Gastroesophageal sphincter (tissue), 4 donors: ENCODE results near the gene VAMP7. TPM values are rescaled to one million over a fixed set of nuclear protein-coding genes. Genes with fewer than 3 reads are reported as not detected.
A peak's percentile ranks its signal among the peaks of the same experiment; 100 is the strongest.
"Not testable (repeated sequence)": the region's sequence is repeated elsewhere in the genome, so short reads cannot be mapped to it uniquely, and the experiment has no call there.

Source experiments
- ATAC-seq: fragments of 150-250 bp; one replicate; pipeline ENCODE4 v1.9.1; 2016; ENCODE audit warnings: mild to moderate bottlenecking, moderate library complexity
- H3K27ac ChIP-seq, 4 donors: fragments of 200-600 bp; sonication (generic) in 3 of 4; 1 replicate in 3 of 4; 2 replicates in 1 of 4; pipeline ENCODE4 v1.5.1; 2016 to 2019
- H3K27me3 ChIP-seq: fragments of 200-600 bp; sonication (generic); one replicate; pipeline ENCODE4 v1.5.1; 2019
- H3K36me3 ChIP-seq, 2 donors: fragments of 200-600 bp; sonication (generic); one replicate each; pipeline ENCODE4 v1.5.1; 2019; ENCODE audit warnings: control low read depth in 1 of 2
- H3K4me1 ChIP-seq, 3 donors: fragments of 200-600 bp; sonication (generic); 1 replicate in 2 of 3; 2 replicates in 1 of 3; pipeline ENCODE4 v1.5.1; 2016 to 2019; ENCODE audit warnings: control low read depth in 2 of 3
- H3K4me3 ChIP-seq, 2 donors: fragments of 200-600 bp; sonication (generic); one replicate each; pipeline ENCODE4 v1.5.1; 2019; ENCODE audit warnings: mild to moderate bottlenecking in 1 of 2, moderate library complexity in 1 of 2
- H3K9me3 ChIP-seq, 3 donors: fragments of 200-600 bp; sonication (generic); one replicate each; pipeline ENCODE4 v1.5.1; 2017 to 2019; ENCODE audit warnings: control low read depth in 2 of 3
- CTCF ChIP-seq, 4 experiments: fragments of 200-600 bp in 2 of 4; fragments of 450-650 bp in 2 of 4; sonication (generic) in 1 of 4; IDR thresholded peaks; one replicate each; pipeline ENCODE4 v1.5.1; 2017 to 2019; ENCODE audit warnings: antibody characterized with exemption in 4 of 4, mild to moderate bottlenecking in 2 of 4, moderate library complexity in 2 of 4
- EP300 ChIP-seq: sonication (generic); formaldehyde crosslinking; IDR thresholded peaks from one replicate; pipeline ENCODE4 v1.6.1; 2017; ENCODE audit warnings: antibody characterized with exemption, mild to moderate bottlenecking
- POLR2A ChIP-seq, 2 donors: fragments of 450-650 bp; IDR thresholded peaks; one replicate each; pipeline ENCODE4 v1.6.1; 2017; ENCODE audit warnings: antibody characterized with exemption in 2 of 2, mild to moderate bottlenecking in 2 of 2, moderate library complexity in 1 of 2
- POLR2AphosphoS5 ChIP-seq: sonication (generic); formaldehyde crosslinking; IDR thresholded peaks from one replicate; pipeline ENCODE4 v1.6.1; 2017; ENCODE audit warnings: antibody characterized with exemption
- WGBS, 2 donors: methylation state at CpG; one replicate each; pipeline ENCODE4 v1.1.5; 2018; ENCODE audit warnings: low coverage in 1 of 2; 5-methylcytosine and 5-hydroxymethylcytosine counted together
- total RNA-seq, 4 donors: library from RNA; depleted of rRNA; stranded (reverse); fragments of >200 nt; gene quantifications; one replicate each; pipeline ENCODE4 v1.1.0, GENCODE V29; 2016

VAMP7 gene
- total RNA-seq: 10 to 100 TPM; 25.2 to 45.7 (median 30.4) TPM

DNA sequence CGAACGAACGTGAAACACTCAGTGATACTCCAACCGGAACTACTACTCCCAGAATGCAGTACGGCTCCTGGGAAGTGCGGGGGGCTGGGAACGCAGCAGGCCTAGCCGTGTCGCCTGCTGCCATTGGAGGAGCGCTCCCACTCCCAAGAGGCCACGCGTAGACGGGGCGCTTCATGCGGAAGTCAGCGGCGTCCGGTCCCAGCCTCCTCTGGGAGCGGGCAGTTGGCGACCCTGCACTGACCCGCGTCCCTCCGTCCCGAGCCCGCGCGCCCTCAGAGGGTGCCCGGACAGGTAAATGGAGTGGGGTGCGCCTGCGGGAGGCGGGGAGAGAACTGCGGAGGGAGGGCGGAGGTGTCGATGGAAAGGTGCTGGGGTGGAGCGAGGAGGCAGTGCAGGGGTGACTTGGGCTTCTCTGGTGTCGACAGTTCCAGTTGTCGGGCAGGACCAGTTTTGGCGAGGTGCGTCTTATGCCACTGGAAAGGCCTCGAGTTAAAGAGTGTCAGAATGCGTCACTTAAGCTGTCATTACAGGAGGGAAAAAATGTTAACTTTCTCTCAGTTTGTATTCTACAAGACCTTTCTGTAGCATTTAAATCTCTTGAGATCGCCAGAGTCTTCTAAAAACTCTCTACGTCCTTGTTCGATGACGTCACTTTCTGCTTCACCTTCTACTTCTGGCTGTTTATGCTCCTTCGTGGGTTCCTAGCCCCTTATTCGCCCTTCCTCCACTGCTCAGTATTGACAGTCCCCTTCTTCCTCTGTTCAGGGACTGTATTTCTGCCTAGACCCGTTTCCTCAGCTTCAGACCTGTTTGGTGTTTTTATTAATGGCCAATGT, at the start of gene VAMP7:
Gene VAMP7 (plus strand): TSS at position 188 of the 836 bp plus-strand sequence. CDS start 8,122 bp downstream, outside the sequence.
- Histone ChIP-seq H3K27ac (peak within 1 kb of the TSS; percentile 24 to 86 (median 82)), H3K9me3 (peaks cover 0 to 6% (median 0%) of the 10 kb centered on the region in 3 donors), H3K4me3 (peak within 1 kb of the TSS; percentile 57 to 68), H3K36me3 (no peaks in the 10 kb centered on the region), H3K27me3 (no peaks in the 10 kb centered on the region), H3K4me1 (peaks cover 0 to 16% (median 0%) of the 10 kb centered on the region in 3 donors)
- 23 to 26% methylated on average over 10 to 18 of the region's 48 CpGs for WGBS, 2 donors
- TF ChIP-seq EP300 (no peak), POLR2A (IDR thresholded peaks at IDR 0.05) (peak; percentile 51 to 72), POLR2AphosphoS5 (peak; percentile 74), CTCF (IDR thresholded peaks at IDR 0.05) (no peak)
- peak; percentile 99 for ATAC-seq

GRCh38 chrX:155841232-155841631, 39.9 kb upstream of the VAMP7 start:
- H3K27me3 ChIP-seq: no peaks in the 10 kb centered on the region
- no peak overlapping the region for H3K4me3 ChIP-seq
- H3K4me1 ChIP-seq: no peaks in the 10 kb centered on the region
- no peak overlapping the region for H3K27ac ChIP-seq
- ATAC-seq: no peak
- no peaks in the 10 kb centered on the region for H3K36me3 ChIP-seq
- WGBS, 2 donors: 60 to 86% methylated on average over 3 of the region's 3 CpGs
- TF ChIP-seq CTCF (IDR thresholded peaks at IDR 0.05): no peak
- TF ChIP-seq EP300: no peak
- TF ChIP-seq POLR2A (IDR thresholded peaks at IDR 0.05): no peak
- no peak for TF ChIP-seq POLR2AphosphoS5
- peaks cover 0 to 19% (median 0%) of the 10 kb centered on the region in 3 donors for H3K9me3 ChIP-seq

- not testable (repeated sequence) for H3K4me1 ChIP-seq, H3K4me3 ChIP-seq, H3K36me3 ChIP-seq, H3K27ac ChIP-seq, H3K27me3 ChIP-seq, H3K9me3 ChIP-seq, ATAC-seq
- WGBS, 2 donors: 84 to 90% methylated on average over 2 of the region's 2 CpGs
Measured at GRCh38 chrX:155851786-155852185, 29.4 kb upstream of the VAMP7 start.

GRCh38 chrX:155857561-155857960, 23.6 kb upstream of the VAMP7 start:
- no peaks in the 10 kb centered on the region for H3K9me3 ChIP-seq
- H3K27ac ChIP-seq: no peak overlapping the region
- WGBS, 2 donors: 0 to 8% methylated on average over 1 of the region's 1 CpG
- H3K36me3 ChIP-seq: no peaks in the 10 kb centered on the region
- TF ChIP-seq POLR2A (IDR thresholded peaks at IDR 0.05): no peak
- no peak for TF ChIP-seq POLR2AphosphoS5
- TF ChIP-seq CTCF (IDR thresholded peaks at IDR 0.05): no peak
- TF ChIP-seq EP300: no peak
- no peak overlapping the region for H3K4me3 ChIP-seq
- H3K27me3 ChIP-seq: no peaks in the 10 kb centered on the region
- ATAC-seq: no peak
- H3K4me1 ChIP-seq: no peaks in the 10 kb centered on the region

DNA sequence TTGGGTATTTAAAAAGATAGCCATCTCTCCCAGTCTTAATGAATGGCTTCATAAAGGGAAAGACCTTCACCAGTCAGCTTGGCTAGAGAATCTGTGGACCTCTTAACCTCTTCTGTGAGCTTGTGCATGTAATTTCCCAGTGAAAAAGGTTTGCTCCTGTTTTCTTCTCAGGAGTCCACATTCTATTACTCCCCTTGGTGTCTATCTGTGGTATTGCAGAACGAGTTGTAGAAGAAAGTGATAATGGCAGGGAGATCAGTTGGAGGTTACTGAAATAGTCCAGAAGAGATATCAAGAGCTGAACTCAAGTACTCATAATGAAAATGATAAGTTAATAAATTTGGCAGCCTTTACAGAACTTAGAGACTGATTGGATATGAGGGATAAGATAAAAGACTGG, 16.5 kb upstream of the VAMP7 start:
- Histone ChIP-seq H3K27ac (no peak overlapping the region), H3K4me3 (no peak overlapping the region), H3K36me3 (no peaks in the 10 kb centered on the region), H3K4me1 (no peaks in the 10 kb centered on the region), H3K9me3 (peaks cover 0 to 4% (median 0%) of the 10 kb centered on the region in 3 donors), H3K27me3 (peaks cover 5% of the 10 kb centered on the region)
- no peak for ATAC-seq
- TF ChIP-seq CTCF (IDR thresholded peaks at IDR 0.05): no peak
- TF ChIP-seq POLR2AphosphoS5: no peak
- TF ChIP-seq POLR2A (IDR thresholded peaks at IDR 0.05): no peak
- WGBS, 2 donors: 0 to 20% methylated on average over 1 of the region's 1 CpG
